GM10266 (cell line): ENCODE measurements around the gene MIB1.
"Not testable (repeated sequence)": the region's sequence is repeated elsewhere in the genome, so short reads cannot be mapped to it uniquely, and the experiment has no call there.

Source experiments
- DNase-seq: peaks from one replicate; pipeline ENCODE4 v3.0.0; 2012; ENCODE audit errors: extremely low spot score
- CTCF ChIP-seq: IDR thresholded peaks from 2 replicates; pipeline ENCODE4 v1.5.1; 2012; ENCODE audit warnings: mild to moderate bottlenecking, low read depth; ENCODE audit not compliant: control insufficient read depth, insufficient read depth; ENCODE audit errors: missing control alignments

Gene MIB1

GRCh38 chr18:21762181-21762772 lies 21.7 kb downstream of the MIB1 start:
- no peak for TF ChIP-seq CTCF
- DNase-seq = no peak

- no peak for DNase-seq
- no peak for TF ChIP-seq CTCF
These were observed 23.5 kb downstream of the MIB1 start for GRCh38 chr18:21763846-21764646.

GRCh38 chr18:21769206-21769605 lies 28.6 kb downstream of the MIB1 start:
- no peak for DNase-seq

GRCh38 chr18:21774722-21775121 lies 34.1 kb downstream of the MIB1 start:
- TF ChIP-seq CTCF = no peak
- DNase-seq = no peak

More at GRCh38 chr18:21769206-21769605, 28.6 kb downstream of the MIB1 start:
- no peak for TF ChIP-seq CTCF

GRCh38 chr18:21777814-21778213 lies 37.2 kb downstream of the MIB1 start:
- DNase-seq = peak; percentile 9
- TF ChIP-seq CTCF = no peak

GRCh38 chr18:21786526-21786925 lies 45.9 kb downstream of the MIB1 start:
- no peak for TF ChIP-seq CTCF
- no peak for DNase-seq

GRCh38 chr18:21796089-21796488 lies 55.5 kb downstream of the MIB1 start:
- DNase-seq = not testable (repeated sequence)
